GM06990 (cell line): ENCODE results near the gene OR2Y1.
"Not testable (repeated sequence)": the region's sequence is repeated elsewhere in the genome, so short reads cannot be mapped to it uniquely, and the experiment has no call there.

ENCODE experiments used
- DNase-seq: peaks from one replicate; pipeline ENCODE4 v3.0.0-alpha.2; 2011; ENCODE audit not compliant: insufficient read length; ENCODE audit errors: extremely low read depth
- H3K27me3 ChIP-seq: replicated peaks from 2 replicates; pipeline ENCODE4 v1.6.0; 2011; ENCODE audit warnings: low read length; ENCODE audit not compliant: control insufficient read depth, insufficient read depth
- H3K36me3 ChIP-seq: 2 replicates; pipeline ENCODE4 v1.5.1; 2011; ENCODE audit warnings: low read length; ENCODE audit not compliant: control insufficient read depth, insufficient read depth
- H3K4me3 ChIP-seq: replicated peaks from 2 replicates; pipeline ENCODE4 v1.5.1; 2011; ENCODE audit warnings: low read depth, mild to moderate bottlenecking, control low read depth, low read length
- CTCF ChIP-seq: IDR thresholded peaks from 2 replicates; pipeline ENCODE4 v1.5.1; 2011; ENCODE audit warnings: low read length, control low read depth, mild to moderate bottlenecking, inconsistent platforms; ENCODE audit not compliant: insufficient read depth, poor library complexity, severe bottlenecking

OR2Y1 gene

GRCh38 chr5:180744253-180744652, 4.4 kb upstream of the OR2Y1 start:
- no peak for TF ChIP-seq CTCF
- Histone ChIP-seq H3K36me3 (no peaks in the 10 kb centered on the region), H3K27me3 (no peaks in the 10 kb centered on the region; the same call in 1 of the 2 replicates), H3K4me3 (no peak overlapping the region)
- no peak for DNase-seq

GRCh38 chr5:180742727-180743126, 2.9 kb upstream of the OR2Y1 start:
- no peak for DNase-seq
- no peaks in the 10 kb centered on the region; the same call in 1 of the 2 replicates for H3K27me3 ChIP-seq
- H3K36me3 ChIP-seq = no peaks in the 10 kb centered on the region
- TF ChIP-seq CTCF = no peak
- H3K4me3 ChIP-seq = no peak overlapping the region

- not testable (repeated sequence) for H3K27me3 ChIP-seq, H3K4me3 ChIP-seq, DNase-seq, H3K36me3 ChIP-seq
These were observed 1.1 kb upstream of the OR2Y1 start for GRCh38 chr5:180740953-180741352.

GRCh38 chr5:180739271-180739670, 587 bp downstream of the OR2Y1 start:
- Histone ChIP-seq H3K27me3 (no peaks in the 10 kb centered on the region; the same call in 1 of the 2 replicates), H3K36me3 (no peaks in the 10 kb centered on the region), H3K4me3 (no peak overlapping the region)
- DNase-seq = no peak
- no peak for TF ChIP-seq CTCF

GRCh38 chr5:180736536-180736935, 3.3 kb downstream of the OR2Y1 start:
- H3K27me3 ChIP-seq = no peaks in the 10 kb centered on the region; the same call in none of the 2 replicates

GRCh38 chr5:180724944-180725343, 14.9 kb downstream of the OR2Y1 start:
- Histone ChIP-seq H3K36me3 (no peaks in the 10 kb centered on the region), H3K27me3 (no peaks in the 10 kb centered on the region), H3K4me3 (no peak overlapping the region)
- DNase-seq = no peak
- no peak for TF ChIP-seq CTCF

More at GRCh38 chr5:180736536-180736935, 3.3 kb downstream of the OR2Y1 start:
- Histone ChIP-seq H3K36me3 (no peaks in the 10 kb centered on the region), H3K4me3 (no peak overlapping the region)
- DNase-seq = no peak
- TF ChIP-seq CTCF = no peak
